Measurements from ENCODE around the gene PRKCZ.

Gene PRKCZ

GRCh38 chr1:2213576-2214505 is 163.6 kb downstream of the PRKCZ start:
- DNase-seq, result peak; percentile 93

GRCh38 chr1:2214541-2215241 is 164.5 kb downstream of the PRKCZ start:
- peak; percentile 84 for DNase-seq

- no peak for DNase-seq
These were observed 165.1 kb downstream of the PRKCZ start for GRCh38 chr1:2215329-2215728.

GRCh38 chr1:2215909-2216766 is 165.9 kb downstream of the PRKCZ start:
- no peak for DNase-seq

GRCh38 chr1:2216767-2217058 is 166.5 kb downstream of the PRKCZ start:
- DNase-seq, result no peak

GRCh38 chr1:2221271-2221670 is 171.1 kb downstream of the PRKCZ start:
- DNase-seq, result no peak

GRCh38 chr1:2224170-2224584 is 174.0 kb downstream of the PRKCZ start:
- peak; percentile 18 for DNase-seq

GRCh38 chr1:2224631-2225428 is 174.6 kb downstream of the PRKCZ start:
- peak; percentile 28 for DNase-seq

- DNase-seq, result peak; percentile 51
These were observed 176.5 kb downstream of the PRKCZ start for GRCh38 chr1:2226525-2227345.

- DNase-seq, result peak; percentile 99
These were observed 177.3 kb downstream of the PRKCZ start for GRCh38 chr1:2227346-2228156.

GRCh38 chr1:2228157-2228594 is 178.0 kb downstream of the PRKCZ start, which contains the start of gene SKI:
Gene SKI (plus strand): TSS chr1:2228319. CDS start chr1:2228767, 448 bp downstream.
- no peak for DNase-seq

GRCh38 chr1:2228694-2229036 is 178.5 kb downstream of the PRKCZ start:
- DNase-seq, result peak; percentile 49

GRCh38 chr1:2229037-2229864 is 179.0 kb downstream of the PRKCZ start:
- DNase-seq, result peak; percentile 79

- peak; percentile 57 for DNase-seq
These were observed 179.9 kb downstream of the PRKCZ start for GRCh38 chr1:2229911-2230731.

- DNase-seq, result peak; percentile 48
These were observed 180.7 kb downstream of the PRKCZ start for GRCh38 chr1:2230781-2231531.

GRCh38 chr1:2231532-2232254 is 181.5 kb downstream of the PRKCZ start:
- peak; percentile 82 for DNase-seq
